HCT116 (cell line): ENCODE measurements around the gene SLC30A7. TPM values are rescaled to one million over a fixed set of nuclear protein-coding genes. Genes with fewer than 3 reads are reported as not detected.

Experiments
- ATAC-seq: fragments of 200-7000 bp; cut with Tn5 transposase; 2 replicates; pipeline ENCODE4 v1.9.1; 2020; ENCODE audit warnings: mild to moderate bottlenecking, moderate library complexity
- BruUV-seq: library from RNA; stranded (reverse); fragments of 400-500 nt; replicated peaks from 2 replicates; lab custom pipeline; 2021; lab: Mats Ljungman, UMichigan
- CTCF ChIA-PET: fragments of 300-600 bp; sonication (Branson Sonifier 250); formaldehyde crosslinking; loops from one replicate; lab custom pipeline; 2021; ENCODE audit warnings: antibody characterized with exemption; lab: Charles Lee
- POLR2A ChIA-PET: fragments of 300-600, 350-600 bp; sonication (Branson Sonifier 250); formaldehyde crosslinking; loops from one replicate; lab custom pipeline; 2021; ENCODE audit warnings: antibody characterized with exemption; lab: Charles Lee
- RAD21 ChIA-PET, 2 experiments: fragments of 300-600 bp; sonication (Branson Sonifier 250); formaldehyde crosslinking; loops; one replicate each; lab custom pipeline; 2023; ENCODE audit warnings: low total read pairs in 2 of 2; ENCODE audit not compliant: uncharacterized antibody in 2 of 2, unreplicated experiment in 2 of 2, low non-redundant PET in 1 of 2; lab: Charles Lee
- DNase-seq: peaks from one replicate; pipeline ENCODE4 v3.0.0-alpha.2; 2010; ENCODE audit warnings: low read depth, low spot score
- H2AFZ ChIP-seq: fragments of 200-600 bp; shearing (Covaris generic), sonication (generic); 2 replicates; pipeline ENCODE4 v1.6.1; 2017; ENCODE audit warnings: low read depth, mixed run types, mixed read lengths, antibody characterized with exemption, low read length; ENCODE audit not compliant: poor library complexity, severe bottlenecking
- H3K27ac ChIP-seq: 2 replicates; pipeline ENCODE4 v1.5.1; 2012; ENCODE audit warnings: low read depth, low read length
- H3K27me3 ChIP-seq: fragments of 200-600 bp; sonication (generic); 2 replicates; pipeline ENCODE4 v1.6.1; 2016; ENCODE audit warnings: mixed run types, low read length, mixed read lengths; ENCODE audit not compliant: insufficient read depth
- H3K36me3 ChIP-seq, 2 experiments: fragments of 200-500 bp in 1 of 2; fragments of 200-600 bp in 1 of 2; sonication (Bioruptor generic) in 1 of 2; sonication (generic) in 1 of 2; 2 replicates each; pipeline versions ENCODE4 v1.5.1 to v1.6.1; 2014 to 2016; ENCODE audit warnings: low read length in 2 of 2, inconsistent platforms in 1 of 2, mixed read lengths in 1 of 2, mixed run types in 1 of 2; ENCODE audit not compliant: insufficient read depth in 2 of 2, control insufficient read depth in 1 of 2
- H3K4me1 ChIP-seq, 2 experiments: fragments of 200-600 bp in 1 of 2; sonication (generic) in 1 of 2; 2 replicates each; pipeline versions ENCODE4 v1.5.1 to v1.6.1; 2012 to 2017; ENCODE audit warnings: low read length in 2 of 2, inconsistent platforms in 1 of 2, mild to moderate bottlenecking in 1 of 2, mixed read lengths in 1 of 2, mixed run types in 1 of 2, moderate library complexity in 1 of 2; ENCODE audit not compliant: insufficient read depth in 2 of 2, control insufficient read depth in 1 of 2
- H3K4me2 ChIP-seq: fragments of 200-600 bp; sonication (generic); 2 replicates; pipeline ENCODE4 v1.6.1; 2017; ENCODE audit warnings: mixed run types, low read length, mixed read lengths
- H3K4me3 ChIP-seq, 2 experiments: fragments of 200-600 bp in 1 of 2; sonication (generic) in 1 of 2; replicated peaks in 1 of 2; 2 replicates each; pipeline ENCODE4 v1.5.1; 2011 to 2016; ENCODE audit warnings: low read length in 2 of 2, control low read depth in 1 of 2, low read depth in 1 of 2, mild to moderate bottlenecking in 1 of 2, mixed read lengths in 1 of 2, mixed run types in 1 of 2
- H3K79me2 ChIP-seq: fragments of 200-600 bp; sonication (generic); 2 replicates; pipeline ENCODE4 v1.6.1; 2017; ENCODE audit warnings: mild to moderate bottlenecking, mixed run types, low read length, moderate library complexity, mixed read lengths; ENCODE audit not compliant: insufficient read depth
- H3K9ac ChIP-seq: fragments of 200-600 bp; sonication (generic); 2 replicates; pipeline ENCODE4 v1.6.1; 2016; ENCODE audit warnings: low read length, mixed read lengths
- H3K9me2 ChIP-seq: fragments of 200-600 bp; sonication (generic), shearing (Covaris generic); 2 replicates; pipeline ENCODE4 v1.6.1; 2017; ENCODE audit warnings: mixed run types, mild to moderate bottlenecking, moderate library complexity; ENCODE audit not compliant: insufficient read depth
- H3K9me3 ChIP-seq, 2 experiments: fragments of 200-500 bp in 1 of 2; fragments of 200-600 bp in 1 of 2; sonication (Bioruptor generic) in 1 of 2; sonication (generic) in 1 of 2; 2 replicates each; pipeline ENCODE4 v1.6.1; 2014 to 2017; ENCODE audit warnings: low read length in 2 of 2, mixed read lengths in 2 of 2, inconsistent platforms in 1 of 2, low read depth in 1 of 2, mild to moderate bottlenecking in 1 of 2, mixed run types in 1 of 2, moderate library complexity in 1 of 2; ENCODE audit not compliant: control insufficient read depth in 1 of 2, insufficient read depth in 1 of 2
- H4K20me1 ChIP-seq: fragments of 200-600 bp; sonication (generic), shearing (Covaris generic); 2 replicates; pipeline ENCODE4 v1.6.1; 2017; ENCODE audit warnings: mixed run types, mild to moderate bottlenecking, moderate library complexity; ENCODE audit not compliant: insufficient read depth
- ATF3 ChIP-seq: IDR thresholded peaks from 2 replicates; pipeline ENCODE4 v1.6.1; 2012
- CBX3 ChIP-seq: IDR thresholded peaks from 2 replicates; pipeline ENCODE4 v1.6.1; 2012; ENCODE audit warnings: low read depth
- EZH2phosphoT487 ChIP-seq: fragments of 200-600 bp; IDR thresholded peaks from 2 replicates; pipeline ENCODE4 v1.6.1; 2018; ENCODE audit warnings: antibody characterized with exemption, borderline replicate concordance
- POLR2AphosphoS5 ChIP-seq: IDR thresholded peaks from 2 replicates; pipeline ENCODE4 v1.6.1; 2011; ENCODE audit warnings: mild to moderate bottlenecking, low read depth, low read length, moderate library complexity
- RAD21 ChIP-seq: IDR thresholded peaks from 2 replicates; pipeline ENCODE4 v1.6.1; 2012; ENCODE audit warnings: low read depth, mild to moderate bottlenecking
- SIN3A ChIP-seq: IDR thresholded peaks from 2 replicates; pipeline ENCODE4 v1.6.1; 2012; ENCODE audit warnings: low read depth
- SRF ChIP-seq: IDR thresholded peaks from 2 replicates; pipeline ENCODE4 v1.6.1; 2012; ENCODE audit warnings: low read depth
- TCF7L2 ChIP-seq: IDR thresholded peaks from 2 replicates; pipeline ENCODE4 v1.7.0; 2011; ENCODE audit warnings: borderline replicate concordance, inconsistent platforms; ENCODE audit not compliant: insufficient read depth, insufficient read length; ENCODE audit errors: extremely low read depth
- intact Hi-C: fragments of 100-400 bp; cut with micrococcal nuclease; formaldehyde crosslinking; loops from 2 replicates; pipeline ENCODE4 v1.10.0; 2022
- total RNA-seq: library from RNA; stranded (reverse); gene quantifications from one replicate; pipeline ENCODE4 v1.2.1, GENCODE V29; 2021; ENCODE audit not compliant: unreplicated experiment
- TF ChIP-seq, protein P1 (sequence below): IDR thresholded peaks from 2 replicates; pipeline ENCODE4 v1.6.1; 2011; ENCODE audit warnings: mild to moderate bottlenecking, low read length, moderate library complexity; ENCODE audit not compliant: insufficient replicate concordance; ENCODE audit errors: extremely low read depth

SLC30A7 gene
- total RNA-seq, 1 experiment from 2014 or later: 23.3 TPM

GRCh38 chr1:100942304-100943046 is 46.6 kb downstream of the SLC30A7 start:
- CTCF ChIA-PET: no interaction called here
- Histone ChIP-seq H3K27me3 (no peaks in the 10 kb centered on the region), H3K9me3 (no peaks in the 10 kb centered on the region), H3K9ac (no peak overlapping the region), H3K4me1 (no peaks in the 10 kb centered on the region), H3K36me3 (peaks cover 0 to 4% of the 10 kb centered on the region in 2 experiments; a peak in 1 of 4 replicates), H2AFZ (no peak overlapping the region), H4K20me1 (no peaks in the 10 kb centered on the region), H3K9me2 (no peaks in the 10 kb centered on the region), H3K4me3 (no peak overlapping the region), H3K4me2 (no peak overlapping the region), H3K27ac (no peak overlapping the region), H3K79me2 (no peaks in the 10 kb centered on the region)
- no TSS peak for BruUV-seq
- TF ChIP-seq SIN3A: no peak
- TF ChIP-seq, protein P1, sequence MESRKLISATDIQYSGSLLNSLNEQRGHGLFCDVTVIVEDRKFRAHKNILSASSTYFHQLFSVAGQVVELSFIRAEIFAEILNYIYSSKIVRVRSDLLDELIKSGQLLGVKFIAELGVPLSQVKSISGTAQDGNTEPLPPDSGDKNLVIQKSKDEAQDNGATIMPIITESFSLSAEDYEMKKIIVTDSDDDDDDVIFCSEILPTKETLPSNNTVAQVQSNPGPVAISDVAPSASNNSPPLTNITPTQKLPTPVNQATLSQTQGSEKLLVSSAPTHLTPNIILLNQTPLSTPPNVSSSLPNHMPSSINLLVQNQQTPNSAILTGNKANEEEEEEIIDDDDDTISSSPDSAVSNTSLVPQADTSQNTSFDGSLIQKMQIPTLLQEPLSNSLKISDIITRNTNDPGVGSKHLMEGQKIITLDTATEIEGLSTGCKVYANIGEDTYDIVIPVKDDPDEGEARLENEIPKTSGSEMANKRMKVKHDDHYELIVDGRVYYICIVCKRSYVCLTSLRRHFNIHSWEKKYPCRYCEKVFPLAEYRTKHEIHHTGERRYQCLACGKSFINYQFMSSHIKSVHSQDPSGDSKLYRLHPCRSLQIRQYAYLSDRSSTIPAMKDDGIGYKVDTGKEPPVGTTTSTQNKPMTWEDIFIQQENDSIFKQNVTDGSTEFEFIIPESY: no peak
- no peak for TF ChIP-seq ATF3
- no peak for TF ChIP-seq POLR2AphosphoS5
- no peak for TF ChIP-seq TCF7L2
- TF ChIP-seq RAD21: no peak
- no peak for TF ChIP-seq EZH2phosphoT487
- TF ChIP-seq SRF: no peak
- TF ChIP-seq CBX3: no peak
- intact Hi-C loops: no loop called here
- no peak for ATAC-seq
- RAD21 ChIA-PET: no interaction called here
- POLR2A ChIA-PET: no interaction called here
- DNase-seq: no peak
